HCT116 (cell line): Measurements from ENCODE around the gene SOX6.

ENCODE experiments used
- CTCF ChIP-seq, 3 experiments: fragments of 200-600 bp in 1 of 3; sonication (generic) in 1 of 3; IDR thresholded peaks in 2 of 3; conservative IDR thresholded peaks in 1 of 3; 2 replicates each; pipeline ENCODE4 v1.5.1; 2012 to 2017; ENCODE audit warnings: low read depth in 2 of 3, low read length in 2 of 3, antibody characterized with exemption in 1 of 3, borderline replicate concordance in 1 of 3, control low read depth in 1 of 3, mild to moderate bottlenecking in 1 of 3, mixed read lengths in 1 of 3, mixed run types in 1 of 3, moderate library complexity in 1 of 3; ENCODE audit not compliant: insufficient read depth in 1 of 3
- EZH2 ChIP-seq: fragments of 200-600 bp; sonication (generic); IDR thresholded peaks from 2 replicates; pipeline ENCODE4 v1.6.1; 2017; ENCODE audit warnings: antibody characterized with exemption, mixed run types
- JUND ChIP-seq: IDR thresholded peaks from 2 replicates; pipeline ENCODE4 v1.6.1; 2012
- POLR2A ChIP-seq: IDR thresholded peaks from 2 replicates; pipeline ENCODE4 v1.7.0; 2011; ENCODE audit warnings: borderline replicate concordance; ENCODE audit not compliant: insufficient read depth, insufficient read length; ENCODE audit errors: extremely low read depth
- RAD21 ChIP-seq: IDR thresholded peaks from 2 replicates; pipeline ENCODE4 v1.6.1; 2012; ENCODE audit warnings: low read depth, mild to moderate bottlenecking
- YY1 ChIP-seq: IDR thresholded peaks from 2 replicates; pipeline ENCODE4 v1.6.1; 2011; ENCODE audit warnings: low read length, low read depth, moderate library complexity, mild to moderate bottlenecking; ENCODE audit not compliant: insufficient replicate concordance; ENCODE audit errors: extremely low read depth

- TF ChIP-seq EZH2 (no peak), CTCF (IDR thresholded peaks at IDR 0.05 in 2 of 3, conservative IDR thresholded peaks at IDR 0.05 in 1 of 3; ENCODE audit: borderline replicate concordance in 1 of 3, insufficient read depth in 1 of 3, low read depth in 2 of 3, low read length in 2 of 3) (no peak), POLR2A (no peak), JUND (no peak), RAD21 (no peak), YY1 (no peak)
These were observed 176.7 kb downstream of the SOX6 start for GRCh38 chr11:16179676-16180075.
